ENCODE results near the gene GARRE1.
"Not testable (repeated sequence)": the region's sequence is repeated elsewhere in the genome, so short reads cannot be mapped to it uniquely, and the experiment has no call there.

Gene GARRE1

GRCh38 chr19:34260771-34261173 is 6.4 kb downstream of the GARRE1 start:
- FAIRE-seq: no peak

DNA sequence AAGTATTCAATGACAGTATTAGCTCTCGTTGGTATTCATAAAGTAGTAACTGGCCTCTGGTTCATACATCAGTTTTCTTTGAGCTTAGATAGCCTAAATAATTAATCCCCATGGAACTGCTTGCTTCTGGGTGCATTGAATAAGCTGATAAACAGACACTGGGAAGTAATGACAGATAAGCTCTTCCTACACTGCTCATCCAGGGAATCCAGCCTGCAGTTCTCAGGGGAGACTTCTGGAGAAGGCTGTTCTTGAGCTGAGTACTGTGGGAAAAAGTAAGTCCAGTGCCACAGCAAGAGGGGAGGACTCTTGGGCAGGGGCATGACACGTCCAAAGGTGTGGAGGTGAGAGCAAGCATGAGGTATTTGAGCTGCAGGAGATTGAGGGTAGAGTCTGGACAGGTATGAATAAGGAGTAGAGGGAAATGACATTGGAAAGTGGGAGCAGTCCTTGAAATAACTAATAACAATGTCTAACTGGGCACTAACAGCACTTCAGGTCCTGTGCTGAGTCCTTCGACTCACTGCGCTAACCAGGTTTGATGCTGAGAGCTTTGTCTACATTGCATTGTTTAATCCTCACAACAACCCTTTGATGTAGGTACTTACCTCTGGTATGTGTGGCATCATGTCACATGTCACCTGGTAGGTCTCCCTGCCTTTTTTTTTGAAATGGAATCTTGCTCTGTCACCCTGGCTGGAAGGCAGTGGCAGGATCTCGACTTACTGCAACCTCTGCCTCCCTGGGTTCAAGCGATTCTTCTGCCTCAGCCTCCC is 7.2 kb downstream of the GARRE1 start:
- FAIRE-seq: no peak

DNA sequence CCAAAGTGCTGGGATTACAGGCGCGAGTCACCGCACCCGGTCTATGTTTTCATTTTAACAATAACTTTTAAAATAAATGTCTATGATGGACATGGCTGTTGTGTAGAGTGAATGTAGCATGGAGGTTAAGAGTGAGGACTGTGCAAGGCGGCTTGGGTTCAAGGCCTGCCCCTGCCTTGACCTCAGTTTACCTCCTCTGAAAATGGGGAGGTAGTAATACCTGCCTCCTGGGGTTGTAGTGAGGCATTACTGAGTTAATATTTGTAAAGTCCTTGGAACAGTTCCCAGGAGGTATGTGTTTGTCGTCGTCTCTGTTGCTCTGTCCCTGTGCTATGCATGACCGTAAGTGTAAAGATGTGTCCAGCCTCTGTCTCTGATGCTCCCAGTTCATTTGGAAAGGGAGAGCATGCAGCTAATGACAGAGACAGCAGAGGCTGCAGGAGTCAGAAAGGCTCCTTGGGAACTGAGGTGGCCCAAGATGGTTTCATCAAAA is 9.4 kb downstream of the GARRE1 start:
- FAIRE-seq: no peak

DNA sequence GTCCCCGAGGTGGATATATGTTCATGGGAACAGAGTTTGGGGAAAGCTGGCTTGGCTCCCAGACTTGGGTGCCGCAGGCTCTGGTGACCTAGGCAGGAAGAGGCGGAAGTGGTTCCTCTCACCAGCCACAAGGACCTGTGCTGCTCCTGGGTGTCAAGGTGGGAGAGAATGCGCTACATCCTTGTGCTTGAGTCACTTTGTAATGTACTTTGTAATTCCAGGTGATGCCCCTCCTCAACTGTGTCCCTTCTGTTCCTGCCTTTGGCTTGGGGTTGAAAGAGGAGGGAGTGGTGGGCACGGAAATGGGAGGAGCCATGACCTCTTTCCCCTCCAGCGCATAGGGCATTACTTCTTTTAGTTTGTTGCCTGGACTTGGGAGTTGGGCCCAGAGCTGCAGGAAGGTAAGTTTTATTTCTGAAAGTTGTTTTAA is 10.9 kb downstream of the GARRE1 start:
- FAIRE-seq: no peak

GRCh38 chr19:34269081-34269480 is 14.7 kb downstream of the GARRE1 start:
- no peak for FAIRE-seq

DNA sequence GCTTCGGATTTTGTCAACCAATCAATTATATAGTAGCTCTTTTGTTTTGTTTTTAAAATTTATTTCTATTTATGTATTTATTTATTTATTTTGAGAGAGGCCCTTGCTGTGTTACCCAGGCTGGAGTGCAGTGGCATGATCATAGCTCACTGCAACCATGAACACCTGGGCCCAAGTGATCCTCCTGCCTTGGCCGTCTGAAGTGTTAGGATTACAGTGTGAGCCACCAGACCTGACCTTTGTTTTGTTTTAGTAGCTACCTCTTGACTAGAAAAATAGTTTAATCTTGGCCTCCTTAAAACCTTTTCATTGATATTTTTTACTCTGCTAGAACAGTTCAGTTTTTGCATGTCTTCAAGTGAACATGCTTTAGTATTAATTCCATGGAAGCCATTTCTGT is 15.1 kb downstream of the GARRE1 start:
- no peak for FAIRE-seq

DNA sequence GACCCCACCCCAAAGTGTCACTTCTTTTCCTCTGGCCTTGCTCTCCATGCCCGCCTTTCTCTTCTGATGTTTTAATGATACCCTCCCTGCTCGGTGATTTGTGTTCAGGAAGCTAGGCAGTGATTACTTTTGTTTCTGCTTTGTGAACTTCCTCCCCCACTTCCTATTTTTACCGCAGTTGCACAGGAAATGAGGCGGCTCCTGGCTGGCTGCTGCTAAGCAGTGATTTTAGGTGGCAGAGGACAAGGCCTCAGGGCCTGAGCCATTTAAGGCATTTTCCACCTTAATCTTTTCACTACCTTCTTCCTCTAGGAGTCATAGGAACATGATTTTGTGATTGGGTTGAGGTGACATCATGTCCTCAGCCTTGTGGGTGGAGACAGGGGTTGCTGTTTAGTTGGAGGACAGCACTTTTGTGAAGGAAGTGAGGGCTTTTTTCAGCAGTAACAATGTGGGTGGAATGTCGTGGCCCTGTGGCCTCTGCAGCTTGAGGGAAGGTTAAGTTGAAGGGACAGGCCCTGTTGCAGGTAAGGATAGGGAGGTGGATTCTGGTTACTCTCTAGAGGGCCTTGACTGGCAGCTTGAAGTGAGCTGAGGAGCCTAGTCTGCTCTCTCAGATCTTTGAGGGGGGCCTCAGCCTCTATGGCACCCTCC is 15.7 kb downstream of the GARRE1 start:
- no peak for FAIRE-seq

DNA sequence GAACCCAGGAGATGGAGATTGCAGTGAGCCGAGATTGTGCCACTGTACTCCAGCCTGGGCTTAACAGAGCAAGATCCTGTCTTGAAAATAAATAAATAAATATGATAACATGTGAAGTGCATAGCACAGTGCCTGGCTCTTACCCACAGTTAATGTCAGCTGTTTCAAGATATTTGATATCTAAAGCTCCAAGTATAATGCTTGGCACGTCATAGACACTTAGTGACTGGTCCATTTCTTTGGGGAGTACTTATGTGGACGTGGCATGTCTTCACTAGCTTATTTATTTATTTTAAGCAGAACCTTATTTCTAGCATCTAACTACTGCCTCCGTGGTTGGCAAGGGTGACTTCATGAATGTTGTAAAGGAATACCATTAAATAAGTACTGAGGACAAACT is 18.8 kb downstream of the GARRE1 start:
- FAIRE-seq: no peak

DNA sequence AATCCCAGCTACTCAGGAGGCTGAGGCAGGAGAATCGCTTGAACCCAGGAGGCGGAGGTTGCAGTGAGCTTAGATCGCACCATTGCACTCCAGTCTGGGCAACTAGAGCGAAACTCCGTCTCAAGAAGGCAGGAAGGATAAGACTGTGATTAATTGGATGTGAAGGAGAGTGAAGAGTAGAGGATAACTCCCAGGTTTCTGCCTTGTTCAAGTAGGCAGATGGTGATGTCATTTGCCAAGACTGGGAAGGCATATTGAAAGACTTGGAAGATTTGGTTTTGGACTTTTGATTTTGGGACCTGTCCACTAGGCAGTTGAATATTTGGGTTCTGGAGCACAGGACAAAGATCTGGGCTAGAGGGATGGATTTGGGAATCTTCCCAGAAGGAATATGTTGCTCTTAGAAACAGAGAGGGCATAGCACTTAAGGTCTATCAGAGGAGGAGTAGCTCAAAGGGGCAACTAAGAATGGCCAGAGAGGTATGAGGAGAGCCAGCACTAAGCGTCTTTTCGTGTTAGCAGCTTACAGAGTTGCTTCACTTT is 20.0 kb downstream of the GARRE1 start:
- FAIRE-seq: no peak

GRCh38 chr19:34274827-34275625 is 20.7 kb downstream of the GARRE1 start:
- FAIRE-seq: no peak

DNA sequence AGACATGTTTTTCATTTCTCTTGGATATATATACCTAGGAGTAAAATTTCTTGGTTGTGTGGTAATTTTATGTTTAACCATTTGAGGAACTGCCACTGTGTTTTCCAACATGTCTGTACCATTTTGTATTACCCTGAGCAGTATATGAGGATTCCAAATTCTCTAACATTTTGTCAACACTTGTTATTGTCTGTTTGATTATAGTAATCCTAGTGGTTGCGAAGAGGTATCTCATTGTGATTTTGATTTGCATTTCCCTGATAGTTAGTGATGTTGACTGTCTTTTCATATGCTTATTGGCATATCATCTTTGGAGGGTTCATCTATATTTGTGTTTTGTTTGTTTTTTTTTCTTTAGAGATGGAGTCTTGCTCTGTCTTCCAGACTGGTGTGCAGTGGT is 21.4 kb downstream of the GARRE1 start:
- FAIRE-seq: no peak

DNA sequence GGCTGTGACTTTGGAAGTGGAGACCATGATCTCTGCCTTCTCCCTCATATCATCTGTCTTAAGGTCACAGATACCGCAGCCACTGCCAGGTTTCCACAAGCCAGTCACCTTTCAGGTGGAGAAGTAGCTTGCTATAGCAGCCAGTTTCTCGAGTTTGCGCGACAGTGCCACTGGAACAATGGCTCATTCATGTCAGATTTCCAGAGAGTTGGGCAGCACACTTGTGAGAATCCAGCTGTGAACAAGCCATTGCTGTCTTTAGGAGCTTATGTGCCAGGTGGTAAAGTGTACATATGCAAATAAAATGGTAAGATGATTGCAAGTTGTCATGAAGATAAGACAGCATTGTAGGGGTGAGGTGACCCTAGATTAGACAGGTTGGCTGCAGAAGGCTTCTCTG is 22.3 kb downstream of the GARRE1 start:
- no peak for FAIRE-seq

- no peak for FAIRE-seq
These were observed 22.9 kb downstream of the GARRE1 start for GRCh38 chr19:34277244-34277643.

DNA sequence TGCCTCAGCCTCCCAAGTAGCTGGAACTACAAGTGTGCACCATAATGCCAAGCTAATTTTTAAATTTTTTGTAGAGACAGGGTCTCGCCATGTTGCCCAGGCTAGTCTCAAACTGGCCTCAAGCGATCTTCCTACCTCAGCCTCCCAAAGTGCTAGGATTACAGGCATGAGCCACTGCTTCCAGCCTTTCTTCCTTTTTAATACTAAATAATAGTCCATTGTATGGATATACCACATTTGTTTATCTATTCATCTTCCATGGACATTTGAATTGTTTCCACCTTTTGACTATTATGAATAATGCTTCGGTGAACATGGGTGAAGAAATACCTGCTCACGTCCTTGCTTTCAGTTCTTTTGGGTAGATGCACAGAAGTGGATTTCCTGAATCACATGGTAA is 24.4 kb downstream of the GARRE1 start:
- no peak for FAIRE-seq

- FAIRE-seq: not testable (repeated sequence)
These were observed 27.1 kb downstream of the GARRE1 start for GRCh38 chr19:34281444-34281843.

DNA sequence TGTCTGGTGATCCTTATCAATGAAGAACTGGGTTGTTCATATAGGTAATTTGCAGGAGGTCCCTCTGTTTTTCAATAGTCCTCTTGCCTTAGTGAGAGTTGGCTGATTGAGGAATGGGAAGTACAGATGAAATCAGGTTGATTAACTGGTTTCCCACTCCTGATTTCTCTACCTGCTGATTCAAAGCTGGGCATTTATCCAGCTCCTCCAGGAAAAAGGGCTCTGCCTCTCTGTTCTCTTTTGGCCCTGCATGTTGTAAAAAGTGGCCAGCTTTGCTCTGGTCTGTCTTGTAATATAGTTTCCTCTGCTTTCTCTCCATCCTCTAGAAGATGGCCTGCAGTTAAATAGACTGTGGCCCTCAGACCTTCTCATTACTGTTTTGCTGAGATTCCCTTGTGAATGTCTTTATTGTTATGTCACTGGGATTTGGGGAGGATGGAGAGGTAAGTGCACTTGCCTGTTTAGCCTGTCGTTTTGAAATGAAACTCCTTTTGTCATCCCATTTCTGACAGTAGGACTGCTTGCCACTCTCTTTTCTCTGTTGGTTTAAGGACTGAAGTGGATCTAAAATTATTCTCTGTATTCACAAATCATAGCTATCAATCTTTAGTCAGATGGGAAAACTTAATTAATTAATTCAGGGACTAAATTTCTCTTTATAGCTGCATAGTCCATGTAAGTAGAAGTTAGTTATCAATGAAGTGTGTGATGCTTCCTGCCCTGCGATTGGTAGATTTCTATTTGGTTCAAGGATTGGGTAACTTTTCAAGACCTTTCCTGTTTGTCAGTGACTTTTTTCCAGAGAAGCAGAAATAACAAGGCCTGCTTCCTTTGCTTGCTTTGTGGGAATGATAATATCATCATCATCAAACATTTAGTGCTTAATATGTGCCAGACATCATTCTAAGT is 28.5 kb downstream of the GARRE1 start:
- no peak for FAIRE-seq

- FAIRE-seq: no peak
These were observed 30.2 kb downstream of the GARRE1 start for GRCh38 chr19:34284505-34284904.

GRCh38 chr19:34287662-34288140 is 33.3 kb downstream of the GARRE1 start:
- no peak for FAIRE-seq

DNA sequence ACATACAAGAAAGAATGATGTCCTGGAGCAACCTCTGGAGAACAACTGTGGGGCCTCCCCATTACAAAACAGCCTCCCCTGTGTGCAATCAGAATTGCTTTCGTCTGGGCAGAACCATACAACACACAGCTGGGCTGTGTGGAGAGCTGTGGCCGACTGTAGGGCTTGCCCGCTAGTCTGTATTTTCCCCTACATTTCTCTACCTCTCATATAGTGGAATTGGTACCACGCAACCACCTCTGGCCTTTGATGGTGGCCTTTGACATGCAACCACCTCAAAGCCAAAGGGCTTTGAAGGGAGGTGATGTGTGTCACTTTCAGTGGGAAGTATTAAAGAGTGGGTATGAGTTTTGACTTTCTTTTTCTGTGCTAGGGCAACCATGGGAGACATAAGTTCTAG is 34.0 kb downstream of the GARRE1 start:
- FAIRE-seq: no peak

GRCh38 chr19:34291235-34291634 is 36.9 kb downstream of the GARRE1 start:
- FAIRE-seq: no peak

- no peak for FAIRE-seq
These were observed 40.7 kb downstream of the GARRE1 start for GRCh38 chr19:34295103-34295502.

GRCh38 chr19:34298891-34299520 is 44.7 kb downstream of the GARRE1 start:
- no peak for FAIRE-seq

Data from TTC549 (cell line).